Measurements from ENCODE around the gene IQSEC1. TPM values are rescaled to one million over a fixed set of nuclear protein-coding genes. Genes with fewer than 3 reads are reported as not detected.

The IQSEC1 gene
- total RNA-seq, 6 experiments from 2014 or later: 21.1 to 25.1 (median 21.9) TPM

DNA sequence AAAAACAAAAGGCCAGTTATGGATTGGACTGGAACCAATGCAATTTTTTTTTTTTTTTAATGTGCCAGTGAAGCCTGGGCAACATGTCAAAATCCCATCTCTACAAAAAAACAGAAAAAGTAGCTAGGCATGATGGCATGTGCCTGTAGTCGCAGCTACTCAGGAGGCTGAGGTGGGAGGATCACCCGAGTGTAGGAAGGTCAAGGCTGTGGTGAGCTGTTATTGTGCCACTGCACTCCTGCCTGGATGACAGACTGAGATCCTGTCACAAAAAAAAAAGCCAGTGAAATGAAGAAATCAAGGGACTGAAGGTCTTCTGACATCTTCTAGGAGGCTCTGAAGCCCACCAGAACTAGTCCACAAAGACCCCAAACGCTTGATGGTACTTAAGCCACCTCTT lies 101.2 kb downstream of the IQSEC1 start:
- Mint-ChIP-seq H3K27ac (no peak overlapping the region), H3K4me1 (ENCODE audit: low read depth) (no peaks in the 10 kb centered on the region), H3K27me3 (ENCODE audit: insufficient read depth) (peaks cover 43% of the 10 kb centered on the region), H3K4me3 (no peak overlapping the region), H3K36me3 (ENCODE audit: low read depth) (no peaks in the 10 kb centered on the region), H3K9me3 (no peaks in the 10 kb centered on the region)
- TF ChIP-seq, protein P1, sequence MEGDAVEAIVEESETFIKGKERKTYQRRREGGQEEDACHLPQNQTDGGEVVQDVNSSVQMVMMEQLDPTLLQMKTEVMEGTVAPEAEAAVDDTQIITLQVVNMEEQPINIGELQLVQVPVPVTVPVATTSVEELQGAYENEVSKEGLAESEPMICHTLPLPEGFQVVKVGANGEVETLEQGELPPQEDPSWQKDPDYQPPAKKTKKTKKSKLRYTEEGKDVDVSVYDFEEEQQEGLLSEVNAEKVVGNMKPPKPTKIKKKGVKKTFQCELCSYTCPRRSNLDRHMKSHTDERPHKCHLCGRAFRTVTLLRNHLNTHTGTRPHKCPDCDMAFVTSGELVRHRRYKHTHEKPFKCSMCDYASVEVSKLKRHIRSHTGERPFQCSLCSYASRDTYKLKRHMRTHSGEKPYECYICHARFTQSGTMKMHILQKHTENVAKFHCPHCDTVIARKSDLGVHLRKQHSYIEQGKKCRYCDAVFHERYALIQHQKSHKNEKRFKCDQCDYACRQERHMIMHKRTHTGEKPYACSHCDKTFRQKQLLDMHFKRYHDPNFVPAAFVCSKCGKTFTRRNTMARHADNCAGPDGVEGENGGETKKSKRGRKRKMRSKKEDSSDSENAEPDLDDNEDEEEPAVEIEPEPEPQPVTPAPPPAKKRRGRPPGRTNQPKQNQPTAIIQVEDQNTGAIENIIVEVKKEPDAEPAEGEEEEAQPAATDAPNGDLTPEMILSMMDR (IDR thresholded peaks at IDR 0.05): no peak
- no peak for DNase-seq

DNA sequence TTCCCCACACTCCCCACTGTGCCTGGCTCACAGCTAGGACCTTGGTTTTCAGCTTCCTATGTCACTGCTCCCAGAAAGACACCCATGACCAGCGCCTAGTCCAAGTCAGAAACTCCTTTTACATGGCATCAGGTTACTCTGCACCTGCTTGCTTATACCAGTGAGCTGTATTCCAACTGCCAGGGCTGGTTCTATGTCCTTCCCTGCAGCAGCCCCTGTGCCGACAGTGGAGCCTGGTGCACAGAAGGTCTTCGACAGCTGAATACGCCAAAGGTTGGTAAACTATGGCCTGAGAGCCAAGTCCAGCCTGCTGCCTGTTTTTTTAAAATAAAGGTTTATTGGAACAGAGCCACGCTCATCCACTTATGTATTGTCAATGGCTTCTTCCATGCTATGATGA lies 102.5 kb downstream of the IQSEC1 start:
- no peak overlapping the region for H3K27ac Mint-ChIP-seq
- H3K4me1 Mint-ChIP-seq (ENCODE audit: low read depth): peaks cover 11% of the 10 kb centered on the region
- H3K27me3 Mint-ChIP-seq (ENCODE audit: insufficient read depth): peaks cover 34% of the 10 kb centered on the region
- DNase-seq: no peak
- H3K36me3 Mint-ChIP-seq (ENCODE audit: low read depth): no peaks in the 10 kb centered on the region
- TF ChIP-seq, protein P1 (IDR thresholded peaks at IDR 0.05): no peak
- H3K9me3 Mint-ChIP-seq: no peaks in the 10 kb centered on the region
- no peak overlapping the region for H3K4me3 Mint-ChIP-seq

DNA sequence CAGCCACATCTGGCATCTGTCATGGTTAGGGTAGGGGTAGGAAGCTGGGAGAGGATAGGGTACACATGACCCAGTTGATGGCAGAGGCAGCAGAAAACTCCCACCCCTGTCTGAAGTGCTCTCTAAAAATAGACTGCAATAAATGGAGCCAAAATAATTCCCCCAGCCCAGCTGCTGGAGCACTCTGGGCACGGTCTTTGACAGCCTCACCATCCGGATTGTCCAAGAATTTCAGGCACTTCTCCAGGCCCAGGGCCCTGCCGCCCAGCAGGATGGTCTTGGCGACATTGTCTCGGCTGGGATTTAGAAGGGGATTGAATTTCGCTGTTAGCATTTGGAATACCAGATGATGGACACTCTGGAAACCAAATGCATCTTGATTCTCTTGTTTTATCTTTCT lies 103.7 kb downstream of the IQSEC1 start:
- H3K27me3 Mint-ChIP-seq (ENCODE audit: insufficient read depth): peaks cover 32% of the 10 kb centered on the region
- H3K4me1 Mint-ChIP-seq (ENCODE audit: low read depth): peaks cover 18% of the 10 kb centered on the region
- no peak overlapping the region for H3K27ac Mint-ChIP-seq
- H3K36me3 Mint-ChIP-seq (ENCODE audit: low read depth): no peaks in the 10 kb centered on the region
- TF ChIP-seq, protein P1 (IDR thresholded peaks at IDR 0.05): no peak
- H3K9me3 Mint-ChIP-seq: no peaks in the 10 kb centered on the region
- H3K4me3 Mint-ChIP-seq: no peak overlapping the region
- DNase-seq: no peak

DNA sequence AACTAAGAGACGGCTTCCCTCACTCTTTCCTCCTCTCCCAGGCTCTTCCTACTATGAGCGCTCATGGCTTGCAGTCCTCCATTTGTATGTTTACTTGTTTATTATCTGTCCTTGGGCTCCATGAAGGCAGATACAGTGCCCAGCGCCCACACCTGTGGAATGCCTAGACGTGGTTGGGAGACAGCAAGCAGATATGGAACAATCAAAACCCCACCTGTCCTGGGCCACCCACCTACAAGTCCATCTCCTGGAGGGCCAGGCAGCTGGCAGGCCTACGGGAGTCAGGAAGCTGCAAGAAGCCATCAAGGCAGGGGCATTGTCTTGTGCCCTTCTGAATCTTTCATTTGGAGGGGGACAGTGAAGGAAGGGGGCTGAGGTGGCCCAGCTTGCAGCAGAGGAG lies 104.7 kb downstream of the IQSEC1 start:
- no peak for DNase-seq
- H3K36me3 Mint-ChIP-seq (ENCODE audit: low read depth): no peaks in the 10 kb centered on the region
- H3K4me3 Mint-ChIP-seq: no peak overlapping the region; the same call in 1 of the 2 replicates
- H3K27ac Mint-ChIP-seq: no peak overlapping the region
- peaks cover 25% of the 10 kb centered on the region for H3K27me3 Mint-ChIP-seq (ENCODE audit: insufficient read depth)
- peaks cover 26% of the 10 kb centered on the region for H3K4me1 Mint-ChIP-seq (ENCODE audit: low read depth)
- TF ChIP-seq, protein P1 (IDR thresholded peaks at IDR 0.05): no peak
- no peaks in the 10 kb centered on the region for H3K9me3 Mint-ChIP-seq

DNA sequence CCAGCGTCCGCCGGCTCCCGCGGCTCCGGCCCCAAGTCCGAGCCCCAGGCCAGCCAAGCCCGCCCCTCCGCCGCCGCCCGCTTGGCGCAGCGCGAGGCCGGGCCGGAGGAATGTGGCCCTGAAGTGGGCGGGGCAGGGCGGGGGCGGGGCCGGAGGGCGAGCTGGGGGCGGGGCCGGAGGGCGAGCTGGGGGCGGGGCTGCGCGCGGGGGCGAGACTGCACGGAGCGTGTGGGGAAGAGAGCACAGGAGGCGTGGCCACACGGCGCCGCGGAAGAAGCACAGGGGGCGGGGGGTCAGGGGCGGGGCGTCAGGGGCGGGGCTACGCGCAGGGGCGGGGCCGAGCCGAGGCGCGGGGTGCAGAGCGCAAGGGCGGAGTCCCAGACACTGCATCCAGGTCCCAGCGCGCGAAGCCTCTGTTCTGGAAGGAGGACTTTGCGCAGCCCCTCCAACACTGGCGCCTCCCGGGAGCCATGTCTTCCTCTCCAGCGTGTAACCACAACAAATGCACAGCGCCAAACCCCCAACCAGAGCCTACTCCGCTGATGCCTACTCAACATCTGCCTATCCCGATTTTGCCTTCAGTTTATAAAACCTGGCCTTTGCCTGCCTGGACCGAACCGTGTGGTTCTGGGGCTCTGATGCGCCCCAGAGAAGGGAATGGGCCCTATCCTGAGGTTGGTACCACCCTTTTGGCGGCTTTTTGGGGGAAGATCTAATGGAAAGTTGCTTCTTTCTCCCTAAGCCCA lies 105.5 kb downstream of the IQSEC1 start:
- TF ChIP-seq, protein P1 (IDR thresholded peaks at IDR 0.05): no peak
- Mint-ChIP-seq H3K4me3 (peak overlapping the region; percentile 86), H3K27ac (no peak overlapping the region), H3K27me3 (ENCODE audit: insufficient read depth) (peaks cover 20% of the 10 kb centered on the region), H3K4me1 (ENCODE audit: low read depth) (peaks cover 26% of the 10 kb centered on the region), H3K36me3 (ENCODE audit: low read depth) (no peaks in the 10 kb centered on the region), H3K9me3 (no peaks in the 10 kb centered on the region)
- peak; percentile 77 for DNase-seq

Measured in HFFc6 (cell line).